Measurements from ENCODE around the gene OCA2.

Gene OCA2

DNA sequence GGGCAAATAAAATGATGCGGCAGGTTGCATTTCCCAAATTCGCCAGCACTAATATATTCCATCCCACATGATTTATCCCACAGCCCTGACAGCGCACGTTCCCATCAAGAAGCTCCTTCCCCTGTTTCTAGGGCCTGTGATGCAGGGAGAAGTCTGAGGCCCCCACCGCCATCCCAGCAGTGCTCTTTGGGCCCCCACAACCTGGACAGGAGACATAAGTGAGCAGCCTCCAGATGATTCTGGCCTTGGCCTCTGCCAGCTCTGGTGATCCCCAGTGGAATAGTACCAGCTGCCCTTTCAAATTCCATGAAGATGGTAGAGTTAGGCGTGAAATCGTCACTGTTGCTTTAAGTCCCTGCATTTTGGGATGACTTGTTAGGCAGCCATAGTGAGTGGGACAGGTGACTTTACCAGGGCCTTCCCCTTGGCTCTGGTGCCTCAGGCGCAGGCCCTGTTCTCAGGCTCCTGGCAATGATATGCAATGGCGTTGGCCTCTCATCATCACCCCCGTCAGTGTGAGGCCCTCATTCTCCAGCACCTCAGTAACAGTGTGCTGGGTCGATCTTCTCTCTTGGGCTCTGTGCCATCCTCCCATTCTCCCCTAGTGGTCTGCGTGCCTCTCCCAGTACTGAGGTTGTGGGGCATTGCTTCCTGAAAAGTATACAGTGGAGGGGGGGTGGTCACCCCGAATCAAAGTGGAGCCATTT lies 263.7 kb downstream of the OCA2 start:
- no peak for DNase-seq

DNA sequence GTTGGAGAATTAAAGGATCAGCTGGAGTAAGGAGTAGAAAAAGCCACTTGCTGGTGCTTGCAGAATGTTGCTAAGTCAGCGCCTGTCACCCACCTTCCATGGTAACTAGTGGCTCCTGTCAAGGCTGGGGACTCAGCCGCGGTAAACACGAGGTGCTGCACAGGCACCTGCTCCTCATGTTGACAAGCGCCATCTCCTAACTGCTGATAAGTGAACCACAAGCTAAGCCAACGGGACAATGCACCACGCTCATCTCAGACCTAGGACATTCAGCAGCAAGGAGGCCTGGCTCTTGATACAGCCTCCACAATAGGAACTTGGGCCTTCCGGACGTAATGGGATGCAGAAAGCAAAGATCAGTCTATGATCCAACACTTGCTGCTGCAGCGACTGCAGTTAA lies 264.4 kb downstream of the OCA2 start:
- DNase-seq: no peak

DNA sequence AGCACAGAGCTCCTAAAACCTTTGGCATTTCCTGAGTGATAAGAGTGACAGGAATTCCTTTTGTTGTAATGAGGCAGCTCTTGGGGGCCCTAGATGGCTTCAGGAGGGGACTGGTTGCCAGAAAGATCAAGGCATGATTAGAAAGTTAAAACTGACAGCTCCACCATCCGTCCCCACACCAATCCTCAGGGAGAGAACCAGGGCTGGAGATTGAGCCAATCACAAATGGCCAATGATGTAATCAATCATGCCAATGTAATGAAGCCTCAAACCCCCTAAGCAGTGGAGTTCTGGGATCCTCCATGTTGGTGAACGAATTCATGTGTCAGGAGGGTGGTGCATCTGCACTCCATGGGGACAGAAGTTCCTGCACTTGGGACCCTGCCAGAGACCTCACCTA lies 265.1 kb downstream of the OCA2 start:
- no peak for DNase-seq

DNA sequence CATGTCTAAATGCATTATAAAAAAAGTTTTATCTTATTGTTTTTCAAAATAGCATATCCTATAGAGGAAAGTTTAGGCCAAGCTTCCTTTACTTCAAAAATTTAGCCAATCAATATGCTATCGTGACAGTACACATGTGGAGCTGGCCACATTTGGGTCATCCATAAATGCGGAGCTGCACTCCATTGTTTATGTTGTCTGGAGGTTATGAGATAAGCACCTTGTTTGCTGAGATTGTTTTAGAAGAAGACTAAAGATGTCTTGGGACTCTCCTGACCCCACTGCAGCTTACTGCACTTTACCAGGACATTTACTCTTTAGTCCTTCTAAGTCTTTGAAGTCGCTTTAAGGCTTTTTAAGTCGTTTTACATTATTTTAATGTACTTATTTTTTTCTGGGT lies 265.9 kb downstream of the OCA2 start:
- no peak for DNase-seq

DNA sequence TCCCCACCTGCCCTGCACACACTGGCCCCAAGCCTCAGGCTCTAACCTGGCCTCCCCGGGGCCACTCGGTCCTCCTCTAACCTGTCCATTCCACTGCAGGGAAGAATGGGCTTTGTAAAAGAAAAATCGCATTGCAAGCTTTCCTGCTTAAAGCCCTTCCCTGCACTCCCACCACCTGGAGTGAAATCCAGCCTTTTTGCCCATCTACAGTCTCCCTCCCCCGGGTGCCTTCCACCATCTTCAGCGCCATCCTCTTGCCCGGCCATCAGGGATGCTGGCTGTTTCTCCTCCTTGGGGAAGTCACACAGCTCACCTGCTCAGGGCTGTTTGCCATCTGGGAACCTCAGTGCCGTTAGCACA lies 266.9 kb downstream of the OCA2 start:
- no peak for DNase-seq

DNA sequence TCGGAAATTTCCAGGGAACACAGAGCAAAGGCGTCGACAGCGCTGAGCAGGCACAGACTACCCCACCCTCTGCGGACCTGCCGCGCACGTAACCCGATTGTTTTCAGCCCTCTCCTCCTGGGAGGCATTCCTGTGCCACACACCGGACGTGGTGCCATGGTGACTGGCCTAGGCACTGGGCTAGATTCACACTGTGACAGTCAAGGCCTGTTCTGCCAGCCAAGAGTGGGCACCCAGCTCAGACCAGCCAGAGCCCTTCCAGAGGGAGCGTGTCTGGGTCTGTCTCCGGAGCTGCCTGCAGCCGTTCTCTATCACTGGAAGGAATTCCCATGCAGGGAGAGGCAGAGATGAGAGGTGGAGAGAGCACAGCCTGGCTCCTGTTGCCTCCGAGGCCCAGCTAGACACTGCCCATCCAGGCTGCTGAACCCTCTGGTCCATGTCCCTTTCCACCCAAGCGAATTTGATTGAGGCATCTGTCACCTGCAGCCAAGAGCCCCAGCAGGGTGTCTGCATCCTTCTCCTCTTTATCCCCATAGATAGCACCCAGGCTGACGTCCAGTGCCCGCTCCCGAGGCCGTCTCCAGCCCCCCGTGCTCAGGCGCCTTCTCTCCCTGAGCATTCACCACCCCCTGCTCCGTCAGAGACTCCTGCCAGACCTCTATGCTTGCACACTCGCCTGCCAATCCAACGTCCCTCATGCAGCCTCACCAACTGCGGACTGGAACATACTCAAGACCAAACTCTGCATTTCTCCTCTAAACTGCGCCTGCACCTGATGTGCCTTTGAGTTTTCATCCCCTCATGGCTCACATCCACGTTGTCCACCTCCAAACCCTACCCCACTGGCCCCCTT lies 267.5 kb downstream of the OCA2 start:
- DNase-seq: no peak

DNA sequence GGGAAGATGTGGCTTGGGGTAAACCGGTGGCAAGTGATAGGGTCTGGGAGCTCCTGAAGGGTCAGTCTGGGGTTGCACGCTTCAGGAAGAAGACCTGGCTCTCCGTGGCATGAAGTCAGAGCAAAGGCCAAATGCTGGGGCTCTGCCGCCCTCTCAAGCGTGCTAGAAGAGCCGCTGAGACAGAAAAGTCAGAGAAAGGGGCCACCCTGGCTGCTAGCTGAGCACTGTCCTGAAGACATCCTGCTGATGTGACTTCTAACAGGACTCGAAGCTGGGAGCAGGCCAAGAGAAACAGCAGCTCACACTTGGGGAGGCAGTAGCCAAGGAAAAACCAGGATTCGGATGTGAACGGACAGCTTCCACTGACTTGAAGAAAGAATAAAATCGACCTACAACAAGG lies 270.4 kb downstream of the OCA2 start:
- no peak for DNase-seq

DNA sequence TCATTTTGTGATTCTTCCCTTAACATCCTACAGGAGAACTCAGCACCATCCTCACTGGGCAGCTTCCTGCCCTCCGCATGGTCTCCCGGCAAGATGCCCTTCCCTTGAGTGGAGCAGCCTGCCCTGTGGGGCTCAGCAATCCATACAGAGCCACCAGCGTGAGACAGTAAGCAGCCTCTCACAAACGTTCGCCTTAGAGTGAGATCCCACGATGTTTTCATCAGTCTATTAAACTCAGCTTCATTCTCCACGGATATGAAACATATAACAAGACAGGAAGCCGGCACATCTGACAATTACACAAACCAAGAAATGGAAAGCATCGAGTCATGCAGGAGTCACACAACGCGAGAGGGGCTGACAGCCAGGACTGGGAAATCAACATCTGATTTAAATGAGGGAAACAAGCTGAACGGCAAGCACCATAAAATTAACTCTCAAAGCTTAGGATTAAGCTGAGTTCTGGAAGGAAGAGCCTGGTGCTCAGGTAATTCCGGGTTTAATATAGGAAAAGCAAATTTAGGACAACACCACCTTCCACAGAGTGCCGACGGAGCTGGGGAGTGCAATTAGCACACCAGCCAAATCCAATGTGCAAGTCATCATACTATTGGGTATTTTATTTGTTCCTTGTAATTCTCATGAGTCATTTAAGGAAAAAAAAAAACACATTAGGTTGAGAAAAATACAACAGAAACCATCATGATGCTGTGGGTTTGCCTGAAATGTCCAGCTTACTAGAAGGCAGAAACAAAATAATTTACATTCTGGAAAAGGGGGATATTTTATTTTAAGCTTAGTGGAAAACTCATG lies 272.0 kb downstream of the OCA2 start:
- no peak for DNase-seq

DNA sequence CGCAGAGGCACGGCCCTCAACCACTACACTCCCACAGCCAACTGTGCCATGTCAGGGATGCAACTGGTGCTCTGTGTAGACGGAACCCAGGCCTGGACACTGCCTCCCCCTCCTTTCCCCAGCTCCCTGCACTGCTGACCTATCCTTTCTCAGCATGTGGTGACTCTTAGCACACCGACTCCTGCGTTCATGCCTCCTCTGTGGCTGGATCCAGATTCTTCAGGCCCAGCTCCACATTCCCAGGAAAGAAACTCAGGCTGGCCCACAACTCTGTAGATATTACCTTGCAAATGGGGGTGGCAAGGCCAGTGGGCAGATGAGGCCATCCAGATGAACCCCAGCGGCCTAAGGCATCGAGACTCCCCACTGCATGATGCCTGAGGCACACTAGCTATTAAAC lies 272.7 kb downstream of the OCA2 start:
- DNase-seq: no peak

DNA sequence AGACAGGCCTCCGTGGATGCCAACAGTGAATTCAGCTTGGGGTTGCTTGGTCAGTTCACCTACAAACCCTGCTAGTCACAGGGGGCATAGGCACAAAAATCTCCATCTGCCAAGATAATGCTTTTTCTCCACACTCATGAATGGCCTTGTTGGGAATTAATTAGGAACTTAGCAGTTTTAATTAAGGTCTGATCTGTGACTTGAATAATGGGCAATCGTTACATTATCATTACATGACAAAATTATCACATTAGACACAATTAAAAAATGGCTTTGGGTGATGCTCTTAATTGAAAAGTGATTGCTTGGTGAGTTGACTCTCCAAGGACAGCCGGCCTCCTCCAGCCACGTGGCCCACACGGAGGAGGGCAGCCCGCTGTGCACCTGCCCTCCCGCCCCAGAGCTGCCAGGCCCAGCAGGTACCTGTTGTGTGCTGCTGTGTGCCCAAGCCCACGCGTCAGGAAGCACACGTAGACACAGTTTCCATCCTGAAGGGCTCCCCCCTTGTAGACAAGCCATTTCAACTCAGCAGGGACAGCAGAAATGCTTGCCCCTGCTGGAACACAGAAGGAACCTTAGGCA lies 274.2 kb downstream of the OCA2 start:
- no peak for DNase-seq

DNA sequence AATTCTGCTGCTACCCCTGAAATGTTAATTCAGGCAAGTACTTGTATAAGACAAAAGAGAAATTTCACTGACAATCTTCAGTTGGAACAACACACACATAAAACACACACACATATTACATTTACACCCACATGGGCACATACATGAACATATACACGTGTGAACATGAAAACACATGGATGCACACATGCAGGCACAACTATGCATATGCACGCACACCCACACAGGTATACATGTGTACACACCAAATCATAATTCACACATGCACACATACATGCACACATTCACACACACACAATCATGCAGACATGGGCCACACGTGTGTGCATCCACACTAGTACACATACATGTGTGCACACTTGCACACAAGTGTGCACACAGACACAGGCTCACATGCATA lies 277.8 kb downstream of the OCA2 start:
- DNase-seq: no peak

DNA sequence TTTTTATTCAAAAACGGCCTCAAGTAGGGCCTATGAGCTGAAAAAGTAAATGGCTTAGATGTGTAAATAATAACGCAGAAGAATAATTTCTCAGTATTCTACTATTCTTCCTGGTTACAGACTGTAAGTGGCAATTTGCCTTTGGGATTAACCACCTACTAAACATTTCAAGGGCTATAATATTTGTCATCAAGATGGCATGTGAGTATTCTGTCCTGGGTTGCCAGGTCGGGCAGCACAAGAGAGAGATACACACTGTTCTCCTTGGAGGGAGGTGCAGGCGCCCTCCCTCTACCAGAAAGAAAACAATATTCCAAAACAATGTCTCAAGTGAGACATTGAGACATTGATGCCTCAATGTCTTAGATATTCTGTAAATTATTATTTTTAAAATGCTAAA lies 278.4 kb downstream of the OCA2 start:
- no peak for DNase-seq

DNA sequence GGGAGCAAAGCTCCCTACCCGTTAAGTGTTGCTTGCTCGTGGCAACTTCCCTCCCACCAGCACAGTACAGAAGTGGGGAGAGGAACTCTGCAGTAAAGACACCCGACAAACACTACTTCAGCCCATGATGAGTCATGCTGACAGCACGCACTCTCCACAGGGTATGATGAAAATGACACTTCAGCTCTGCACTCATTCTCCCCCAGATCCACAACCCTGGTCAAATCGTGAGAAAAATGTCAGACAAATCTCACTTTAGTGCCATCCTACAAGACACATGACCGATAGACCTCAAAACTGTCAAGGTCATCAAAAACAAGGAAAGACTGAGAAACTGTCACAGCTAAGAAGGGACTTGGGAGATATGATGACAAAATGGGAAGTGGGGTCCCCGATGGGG lies 278.9 kb downstream of the OCA2 start:
- DNase-seq: no peak

DNA sequence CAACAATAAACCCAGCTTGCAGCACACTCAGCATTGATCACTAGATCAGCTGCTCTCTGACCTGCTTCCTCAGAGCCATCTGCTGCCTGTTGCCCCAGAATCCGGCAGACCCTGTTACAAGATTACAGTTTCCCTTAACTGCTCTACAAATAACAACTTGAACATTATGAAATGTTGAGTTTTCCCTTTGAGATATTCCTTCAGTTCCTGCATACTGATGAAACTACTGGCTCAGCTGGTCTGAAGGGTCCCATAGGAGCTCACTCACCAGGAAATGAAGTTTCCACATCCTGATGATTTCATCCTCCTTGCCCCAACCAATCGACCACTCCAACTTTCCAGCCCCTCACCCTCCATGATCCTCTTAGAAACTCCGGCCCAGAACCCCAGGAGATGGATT lies 281.9 kb downstream of the OCA2 start:
- DNase-seq: no peak

DNA sequence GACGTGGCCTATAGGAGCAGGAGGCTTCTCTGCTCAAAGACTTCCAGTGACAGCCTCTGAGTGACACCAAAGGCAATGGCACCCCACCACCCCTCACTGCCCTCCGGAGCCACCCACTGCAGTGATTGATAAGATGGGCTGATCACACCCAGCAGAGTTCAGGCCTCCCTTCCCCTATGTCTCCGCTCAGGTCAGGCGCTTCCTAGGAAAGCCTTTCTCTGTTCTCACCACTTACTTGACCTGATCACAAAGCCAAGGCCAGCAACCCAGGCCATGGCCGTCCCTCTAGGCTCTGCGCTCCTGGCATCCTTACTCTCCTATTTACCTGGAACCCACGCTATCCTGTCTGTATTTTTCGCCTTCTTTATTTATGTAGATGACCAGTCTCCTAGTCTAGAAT lies 282.3 kb downstream of the OCA2 start:
- no peak for DNase-seq

DNA sequence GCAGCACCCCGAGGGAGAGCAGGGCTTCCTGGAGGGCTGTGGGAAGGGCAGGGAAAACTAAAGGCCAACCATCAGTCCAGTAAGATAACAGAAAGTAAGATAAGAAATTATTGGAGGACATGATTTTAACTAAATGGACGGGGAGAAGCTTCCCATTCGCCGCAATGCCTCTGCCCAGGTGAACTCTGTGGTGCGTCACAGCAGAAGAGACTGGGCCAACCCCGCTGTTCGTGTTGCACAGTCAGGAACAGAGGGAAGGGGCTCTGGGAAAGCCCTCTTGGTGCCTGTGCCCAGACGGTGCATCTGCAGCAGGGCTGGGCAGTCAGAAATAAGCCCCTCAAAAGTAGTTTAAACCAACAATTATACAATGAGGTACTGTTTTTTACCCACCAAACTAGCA lies 284.1 kb downstream of the OCA2 start:
- no peak for DNase-seq

DNA sequence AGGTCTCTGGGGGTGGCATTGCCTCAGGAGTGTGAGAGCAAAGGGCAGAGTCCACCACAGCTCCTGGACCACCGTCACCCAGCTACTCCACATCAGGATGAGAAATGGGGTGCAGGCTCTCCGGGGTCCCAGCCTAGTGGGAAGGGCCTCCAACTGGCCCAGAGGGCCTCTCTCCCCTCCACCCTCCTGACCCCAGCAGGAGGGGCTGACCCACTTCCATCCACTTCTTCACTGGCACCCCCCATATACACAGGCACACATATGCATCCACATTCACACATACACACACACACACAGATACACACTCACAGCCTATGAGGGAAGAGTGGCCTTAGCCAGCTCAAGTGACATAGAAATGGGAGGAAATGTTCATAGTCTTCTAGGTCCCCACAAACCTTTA lies 286.0 kb downstream of the OCA2 start:
- no peak for DNase-seq

DNA sequence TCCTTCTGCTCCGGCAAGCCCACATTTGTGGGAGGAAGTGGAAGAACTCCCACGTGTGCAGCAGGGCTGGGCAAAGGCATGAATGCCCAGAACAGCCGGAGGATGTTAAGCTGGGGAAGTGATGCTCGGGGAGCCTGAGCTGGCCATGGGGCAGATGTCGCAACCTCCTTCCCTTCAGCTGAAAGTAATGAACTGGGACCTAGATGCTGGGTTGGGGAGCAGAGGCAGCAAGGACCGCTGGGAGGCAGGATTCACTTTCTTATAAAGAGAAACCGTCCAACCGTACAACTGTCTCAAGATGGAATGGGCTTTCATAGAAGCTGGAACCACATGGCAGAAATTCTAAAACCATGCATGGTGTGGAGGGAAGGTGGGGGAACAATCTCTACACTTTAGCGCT lies 290.9 kb downstream of the OCA2 start:
- DNase-seq: no peak

DNA sequence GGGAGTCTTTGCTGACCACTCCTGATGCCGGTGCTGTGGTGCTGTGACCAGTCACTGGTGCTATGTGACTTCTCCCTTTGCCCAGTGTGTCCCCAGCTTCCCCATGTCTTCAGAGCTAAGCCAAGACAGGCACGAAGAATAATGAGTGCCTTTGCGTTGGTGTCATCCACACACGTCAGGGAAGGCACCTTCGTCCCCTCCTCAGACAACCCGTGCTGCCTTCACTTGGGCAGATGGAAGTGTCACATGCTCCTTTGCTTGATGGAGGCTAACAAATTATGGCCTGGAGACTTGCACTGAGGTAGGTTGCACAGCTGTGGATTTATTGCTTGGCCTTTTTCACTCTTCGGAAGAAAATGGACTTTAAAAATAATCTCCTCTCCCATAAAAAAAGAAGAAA lies 291.8 kb downstream of the OCA2 start:
- no peak for DNase-seq

DNA sequence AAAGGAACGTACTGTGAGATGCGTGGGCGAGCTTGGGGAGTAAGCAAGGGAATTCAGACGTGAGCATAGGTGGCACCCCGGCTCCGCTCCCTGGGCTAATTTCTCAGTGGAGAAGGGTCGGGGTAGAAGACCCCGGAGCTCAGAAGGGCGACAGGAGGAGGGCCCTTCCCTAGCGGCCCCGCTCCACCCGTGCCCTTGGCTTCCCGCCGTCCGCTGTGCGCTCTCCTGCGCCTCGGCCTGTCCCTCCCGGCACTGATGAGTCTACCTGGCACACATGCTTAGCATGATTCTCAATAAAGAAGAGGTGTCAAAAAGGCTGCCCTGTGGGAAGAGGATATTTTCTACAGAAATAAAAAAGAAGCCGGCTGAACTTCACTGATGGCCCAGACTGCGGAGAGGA lies 292.7 kb downstream of the OCA2 start:
- DNase-seq: no peak

DNA sequence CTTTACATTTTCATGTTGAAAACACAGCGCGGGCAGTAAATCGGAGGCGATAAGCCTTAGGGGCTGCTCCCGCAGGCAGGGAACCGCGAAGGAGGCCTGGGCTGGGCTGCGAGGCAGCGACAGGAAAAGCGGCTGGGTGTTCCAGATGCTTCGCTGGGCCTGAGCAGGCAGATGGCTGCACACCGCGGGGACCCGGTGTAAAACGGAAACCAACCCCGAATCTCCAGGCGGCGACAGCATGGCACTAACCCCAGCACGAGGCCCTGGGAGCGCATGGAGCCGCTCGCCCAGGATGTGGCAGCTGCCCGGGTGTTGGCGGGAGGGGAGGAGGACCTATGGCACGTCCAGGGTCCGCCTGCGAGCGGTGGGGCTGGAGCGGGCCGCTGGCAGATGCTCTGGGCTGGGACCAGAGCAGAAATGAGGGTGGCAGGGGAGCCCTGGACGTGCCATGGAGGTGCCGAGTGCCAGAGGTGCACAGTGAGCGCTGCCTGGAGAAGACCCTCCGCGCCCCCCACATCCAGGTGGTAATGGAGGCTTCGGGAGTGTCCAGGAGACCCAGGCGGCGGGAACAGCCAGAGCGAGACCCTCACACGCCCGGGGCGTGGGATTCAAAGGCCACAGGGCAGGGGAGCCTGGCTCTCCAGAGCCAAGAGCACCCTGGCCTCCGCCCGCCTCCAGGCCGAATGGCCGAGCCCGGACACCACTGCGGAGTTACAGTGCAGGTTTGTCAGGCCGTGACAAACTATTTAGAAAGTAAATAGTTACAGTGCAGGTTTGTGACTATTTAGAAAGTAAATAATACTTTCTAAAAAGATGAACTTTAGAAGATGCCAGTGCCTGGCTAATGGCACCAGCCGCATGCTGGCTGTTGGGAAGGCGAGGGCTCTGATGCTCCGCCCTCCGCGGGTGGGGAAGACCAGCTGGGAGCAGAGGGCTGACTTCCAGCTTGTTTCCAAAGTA lies 293.6 kb downstream of the OCA2 start:
- DNase-seq: no peak

DNA sequence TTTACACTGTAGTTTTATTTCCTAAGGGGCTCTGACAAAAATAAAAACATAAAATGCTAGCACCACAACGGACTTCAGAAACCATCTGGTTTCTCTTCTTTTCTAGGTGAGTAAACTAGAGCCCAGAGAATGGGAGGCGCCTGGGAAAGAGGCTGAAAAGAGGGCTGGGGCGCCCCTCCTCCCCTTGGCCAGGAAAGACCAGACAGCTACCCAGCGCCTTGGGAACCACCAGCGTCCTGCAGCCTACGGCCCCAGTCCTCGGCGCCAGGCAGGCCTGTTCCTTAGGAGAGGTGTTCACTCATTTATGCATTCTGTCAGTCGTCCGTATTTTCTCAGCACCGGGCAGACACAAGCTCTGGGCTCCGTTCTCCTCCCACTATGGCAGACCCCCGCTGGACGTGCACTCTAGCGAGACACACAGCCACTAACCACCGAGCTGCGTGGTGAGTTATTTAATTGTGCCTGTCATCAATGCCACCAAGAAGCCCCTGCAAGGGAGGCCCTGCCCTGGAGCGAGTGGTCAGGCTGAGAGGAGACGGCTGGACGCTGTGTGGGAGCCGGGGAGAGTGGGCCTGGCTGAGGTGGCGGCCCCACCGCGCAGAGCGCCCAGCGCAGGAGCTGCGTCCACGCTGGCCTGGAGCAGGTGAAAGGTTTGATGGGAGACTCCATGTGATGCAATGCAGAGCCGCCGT lies 294.4 kb downstream of the OCA2 start:
- no peak for DNase-seq
